ENCODE data around the gene ZFYVE28.

DNA sequence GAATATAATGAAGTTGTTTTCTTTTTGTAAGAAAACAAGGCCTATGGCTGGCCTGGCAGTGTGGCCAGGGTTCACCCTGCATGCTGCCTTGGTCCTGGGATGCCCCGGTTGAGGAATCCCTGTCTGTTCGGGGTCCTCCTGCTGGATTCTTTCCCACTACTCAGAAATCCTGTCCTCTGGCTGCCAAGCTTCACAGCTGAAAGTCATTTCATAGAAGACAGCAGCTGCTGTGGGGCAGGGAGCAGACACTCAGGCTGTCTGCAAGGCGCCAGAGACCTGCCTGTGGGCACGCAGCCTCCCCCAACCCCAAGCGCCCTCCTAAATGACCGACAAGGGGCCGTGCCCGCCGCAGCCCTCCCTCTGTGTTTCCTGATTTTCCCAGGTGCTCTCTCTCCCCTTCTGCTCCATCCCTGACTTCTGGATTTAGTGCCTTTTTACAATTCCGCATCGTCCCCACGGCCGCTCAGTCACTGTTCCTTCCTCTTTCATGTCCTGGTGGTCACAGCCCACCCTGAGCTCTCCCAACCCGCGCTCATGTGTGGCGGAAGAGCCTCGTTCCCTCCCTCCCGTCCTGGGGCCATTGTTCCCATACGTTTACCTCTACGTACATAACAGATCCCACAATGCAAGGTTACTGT, 27.5 kb downstream of the ZFYVE28 start:
- TF ChIP-seq POLR2A (IDR thresholded peaks at IDR 0.05): no peak
- TF ChIP-seq, protein P1, sequence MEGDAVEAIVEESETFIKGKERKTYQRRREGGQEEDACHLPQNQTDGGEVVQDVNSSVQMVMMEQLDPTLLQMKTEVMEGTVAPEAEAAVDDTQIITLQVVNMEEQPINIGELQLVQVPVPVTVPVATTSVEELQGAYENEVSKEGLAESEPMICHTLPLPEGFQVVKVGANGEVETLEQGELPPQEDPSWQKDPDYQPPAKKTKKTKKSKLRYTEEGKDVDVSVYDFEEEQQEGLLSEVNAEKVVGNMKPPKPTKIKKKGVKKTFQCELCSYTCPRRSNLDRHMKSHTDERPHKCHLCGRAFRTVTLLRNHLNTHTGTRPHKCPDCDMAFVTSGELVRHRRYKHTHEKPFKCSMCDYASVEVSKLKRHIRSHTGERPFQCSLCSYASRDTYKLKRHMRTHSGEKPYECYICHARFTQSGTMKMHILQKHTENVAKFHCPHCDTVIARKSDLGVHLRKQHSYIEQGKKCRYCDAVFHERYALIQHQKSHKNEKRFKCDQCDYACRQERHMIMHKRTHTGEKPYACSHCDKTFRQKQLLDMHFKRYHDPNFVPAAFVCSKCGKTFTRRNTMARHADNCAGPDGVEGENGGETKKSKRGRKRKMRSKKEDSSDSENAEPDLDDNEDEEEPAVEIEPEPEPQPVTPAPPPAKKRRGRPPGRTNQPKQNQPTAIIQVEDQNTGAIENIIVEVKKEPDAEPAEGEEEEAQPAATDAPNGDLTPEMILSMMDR (IDR thresholded peaks at IDR 0.05): no peak
- no peak for TF ChIP-seq POLR2AphosphoS5 (IDR thresholded peaks at IDR 0.05)
- no peak for TF ChIP-seq EP300 (IDR thresholded peaks at IDR 0.05)
